PC-9 (cell line): ENCODE results near the gene RNU7-1. TPM values are rescaled to one million over a fixed set of nuclear protein-coding genes. Genes with fewer than 3 reads are reported as not detected.

Experiments used
- BruUV-seq: library from RNA; stranded (reverse); fragments of 400-500 nt; replicated peaks from 2 replicates; lab custom pipeline; 2021; lab: Mats Ljungman, UMichigan
- CTCF ChIA-PET: fragments of 300-600 bp; sonication (Branson Sonifier 250); formaldehyde crosslinking; loops from one replicate; lab custom pipeline; 2022; ENCODE audit warnings: antibody characterized with exemption; lab: Charles Lee
- POLR2A ChIA-PET: fragments of 300-600 bp; sonication (Branson Sonifier 250); formaldehyde crosslinking; loops from one replicate; lab custom pipeline; 2022; ENCODE audit warnings: antibody characterized with exemption; ENCODE audit not compliant: unreplicated experiment; lab: Charles Lee
- DNase-seq, 2 experiments: peaks; one replicate each; pipeline versions ENCODE4 v3.0.0 to v3.0.0-alpha.2; 2015 to 2022; ENCODE audit warnings: mixed read lengths in 1 of 2
- H2AFZ ChIP-seq: fragments of 200-600 bp; sonication (generic); 2 replicates; pipeline ENCODE4 v1.8.1; 2017; ENCODE audit warnings: antibody characterized with exemption
- H3F3A ChIP-seq: fragments of 200-600 bp; sonication (generic); 2 replicates; pipeline ENCODE4 v1.8.1; 2017; ENCODE audit warnings: antibody characterized with exemption, mild to moderate bottlenecking, low read depth; ENCODE audit not compliant: insufficient read depth
- H3K27ac ChIP-seq: fragments of 200-600 bp; sonication (generic); 2 replicates; pipeline ENCODE4 v1.6.1; 2016; ENCODE audit warnings: mixed run types
- H3K27me3 ChIP-seq: fragments of 200-600 bp; sonication (generic); 2 replicates; pipeline ENCODE4 v1.6.1; 2016; ENCODE audit warnings: low read depth, mixed run types; ENCODE audit not compliant: insufficient read depth
- H3K36me3 ChIP-seq: fragments of 200-600 bp; sonication (generic); 2 replicates; pipeline ENCODE4 v1.6.1; 2016; ENCODE audit warnings: low read depth, mixed run types
- H3K4me1 ChIP-seq: fragments of 200-600 bp; sonication (generic); replicated peaks from 2 replicates; pipeline ENCODE4 v1.6.1; 2016; ENCODE audit warnings: mixed run types; ENCODE audit not compliant: insufficient read depth
- H3K4me2 ChIP-seq: fragments of 200-600 bp; sonication (generic); 2 replicates; pipeline ENCODE4 v1.6.1; 2017; ENCODE audit warnings: mixed run types
- H3K4me3 ChIP-seq: fragments of 200-600 bp; sonication (generic); 2 replicates; pipeline ENCODE4 v1.6.1; 2016; ENCODE audit warnings: mixed run types
- H3K79me2 ChIP-seq: fragments of 200-600 bp; sonication (generic); 2 replicates; pipeline ENCODE4 v1.6.1; 2017; ENCODE audit warnings: low read depth, mixed run types
- H3K9me2 ChIP-seq: fragments of 200-600 bp; sonication (generic); 2 replicates; pipeline ENCODE4 v1.8.1; 2017; ENCODE audit warnings: mild to moderate bottlenecking; ENCODE audit not compliant: insufficient read depth
- H3K9me3 ChIP-seq: fragments of 200-600 bp; sonication (generic); 2 replicates; pipeline ENCODE4 v1.8.1; 2016; ENCODE audit warnings: low read depth; ENCODE audit not compliant: insufficient read depth
- H4K20me1 ChIP-seq: fragments of 200-600 bp; sonication (generic); 2 replicates; pipeline ENCODE4 v1.8.1; 2017; ENCODE audit not compliant: insufficient read depth
- CTCF ChIP-seq: fragments of 200-600 bp; sonication (generic); conservative IDR thresholded peaks from 2 replicates; pipeline ENCODE4 v1.6.1; 2017; ENCODE audit warnings: mixed run types, antibody characterized with exemption, mild to moderate bottlenecking, moderate library complexity
- EZH2 ChIP-seq: fragments of 200-600 bp; sonication (generic); IDR thresholded peaks from 2 replicates; pipeline ENCODE4 v1.8.0; 2017; ENCODE audit warnings: antibody characterized with exemption, low read depth
- intact Hi-C: fragments of 100-400 bp; cut with micrococcal nuclease; formaldehyde crosslinking; loops from one replicate; pipeline ENCODE4 v1.10.0; 2022; ENCODE audit not compliant: unreplicated experiment
- total RNA-seq: library from RNA; stranded (reverse); gene quantifications from 2 replicates; pipeline ENCODE4 v1.2.3, GENCODE V29; 2021

RNU7-1 gene
- total RNA-seq, 1 experiment from 2014 or later = not detected

GRCh38 chr12:6942331-6942665 is 1.3 kb upstream of the RNU7-1 start:
- peaks cover 50% of the 10 kb centered on the region for H3F3A ChIP-seq
- H3K4me3 ChIP-seq = no peak overlapping the region
- POLR2A ChIA-PET = interaction anchor here (0.6 kb wide), 1 partner anchor 126 kb away, joined by 3 read pairs; no protein-coding TSS in a partner anchor
- H3K27ac ChIP-seq = no peak overlapping the region
- peak in 1 of 2 experiments; percentile 44 for DNase-seq
- no peaks in the 10 kb centered on the region for H3K9me2 ChIP-seq
- CTCF ChIA-PET = interaction anchor here (4.4 kb wide), 1 partner anchor 18 kb away, joined by 38 read pairs; no protein-coding TSS in a partner anchor
- peaks cover 18% of the 10 kb centered on the region; the same call in 1 of the 2 replicates for H3K79me2 ChIP-seq
- peaks cover 27% of the 10 kb centered on the region for H3K4me1 ChIP-seq
- no peak for TF ChIP-seq EZH2
- no peak for TF ChIP-seq CTCF
- no peak overlapping the region for H3K4me2 ChIP-seq
- intact Hi-C loops = loop anchor here (2.0 to 5.0 kb wide), 2 partner anchors 69 to 190 kb away; partner anchors contain the start of genes MLF2 and SPSB2
- no TSS peak for BruUV-seq
- H3K9me3 ChIP-seq = no peaks in the 10 kb centered on the region
- H2AFZ ChIP-seq = no peak overlapping the region
- H3K27me3 ChIP-seq = no peaks in the 10 kb centered on the region
- no peaks in the 10 kb centered on the region for H3K36me3 ChIP-seq
- H4K20me1 ChIP-seq = no peaks in the 10 kb centered on the region

GRCh38 chr12:6943389-6943721 is 261 bp upstream of the RNU7-1 start:
- H3K9me3 ChIP-seq = no peaks in the 10 kb centered on the region
- H3K36me3 ChIP-seq = no peaks in the 10 kb centered on the region
- H3K27ac ChIP-seq = peak overlapping the region; percentile 94
- H3K79me2 ChIP-seq = peaks cover 28% of the 10 kb centered on the region; the same call in 1 of the 2 replicates
- intact Hi-C loops = loop anchor here (2.0 to 5.0 kb wide), 2 partner anchors 71 to 191 kb away; partner anchors contain the start of genes MLF2 and SPSB2
- peak; percentile 83 to 93 for DNase-seq
- H3K4me2 ChIP-seq = peak overlapping the region; percentile 82
- no peaks in the 10 kb centered on the region for H3K9me2 ChIP-seq
- H3K27me3 ChIP-seq = no peaks in the 10 kb centered on the region
- BruUV-seq = no TSS peak
- peak overlapping the region; percentile 67; the same call in 1 of the 2 replicates for H3K4me3 ChIP-seq
- no peak overlapping the region; the same call in 1 of the 2 replicates for H2AFZ ChIP-seq
- H4K20me1 ChIP-seq = no peaks in the 10 kb centered on the region
- peaks cover 25% of the 10 kb centered on the region for H3K4me1 ChIP-seq
- TF ChIP-seq CTCF = no peak
- ChIA-PET POLR2A (interaction anchor here (0.5 to 3.6 kb wide), 24 partner anchors 18 to 607 kb away, joined by 3 to 54 read pairs (median 6); partner anchors contain the start of genes C1RL, LPCAT3, MLF2 and SPSB2), CTCF (interaction anchor here (1.5 to 4.4 kb wide), 6 partner anchors 18 to 201 kb away, joined by 4 to 47 read pairs (median 29); partner anchors contain the start of gene C1RL)
- peaks cover 50% of the 10 kb centered on the region for H3F3A ChIP-seq

- H3K4me1 ChIP-seq = peaks cover 20% of the 10 kb centered on the region
- no peaks in the 10 kb centered on the region for H3K9me2 ChIP-seq
- POLR2A ChIA-PET = interaction anchor here (0.5 to 3.6 kb wide), 19 partner anchors 17 to 484 kb away, joined by 3 to 54 read pairs (median 7); partner anchors contain the start of genes C1RL, LPAR5, LPCAT3 and PTMS
- no peak for TF ChIP-seq EZH2
- TF ChIP-seq CTCF = peak; percentile 88
- H3K9me3 ChIP-seq = no peaks in the 10 kb centered on the region
- H3K4me3 ChIP-seq = peak overlapping the region; percentile 67
- CTCF ChIA-PET = interaction anchor here (0.8 to 4.4 kb wide), 13 partner anchors 17 to 1016 kb away, joined by 3 to 47 read pairs (median 7); partner anchors contain the start of genes C1RL and LPCAT3
- peaks cover 28% of the 10 kb centered on the region; the same call in 1 of the 2 replicates for H3K79me2 ChIP-seq
- H3K4me2 ChIP-seq = peak overlapping the region; percentile 82
- no peaks in the 10 kb centered on the region for H3K36me3 ChIP-seq
- no peaks in the 10 kb centered on the region for H4K20me1 ChIP-seq
- H2AFZ ChIP-seq = peak overlapping the region; percentile 79
- H3F3A ChIP-seq = peaks cover 57% of the 10 kb centered on the region
- intact Hi-C loops = loop anchor here (1.0 to 5.0 kb wide), 7 partner anchors 19 to 694 kb away; partner anchors contain the start of genes C1RL, MLF2 and PEX5
- H3K27ac ChIP-seq = peak overlapping the region; percentile 94
- peak; percentile 90 to 97 for DNase-seq
- H3K27me3 ChIP-seq = no peaks in the 10 kb centered on the region
- no TSS peak for BruUV-seq
These were observed 968 bp downstream of the RNU7-1 start for GRCh38 chr12:6944381-6945186.
